Mucosa of descending colon (tissue), 3 donors: ENCODE measurements around the gene TEDC2. TPM values are rescaled to one million over a fixed set of nuclear protein-coding genes. Genes with fewer than 3 reads are reported as not detected.

Experiments used
- ATAC-seq: fragments of 200-7000 bp; cut with Tn5 transposase; one replicate; pipeline ENCODE4 v1.9.1; 2020; ENCODE audit warnings: mild to moderate bottlenecking, moderate library complexity
- DNase-seq, 3 donors: peaks; one replicate each; pipeline ENCODE4 v3.0.0-alpha.2; 2020
- H3K36me3 ChIP-seq: fragments of 200-600 bp; one replicate; pipeline ENCODE4 v1.8.0; 2021; ENCODE audit warnings: low read depth, mild to moderate bottlenecking
- H3K4me1 ChIP-seq: fragments of 200-600 bp; one replicate; pipeline ENCODE4 v1.8.0; 2021; ENCODE audit warnings: low read depth, mild to moderate bottlenecking
- H3K4me3 ChIP-seq: fragments of 200-600 bp; one replicate; pipeline ENCODE4 v1.8.0; 2021; ENCODE audit warnings: mild to moderate bottlenecking
- H3K9me3 ChIP-seq: fragments of 200-600 bp; one replicate; pipeline ENCODE4 v1.8.0; 2021; ENCODE audit warnings: mild to moderate bottlenecking
- intact Hi-C, 2 donors: fragments of 100-400 bp; cut with DNase I in 1 of 2; cut with micrococcal nuclease in 1 of 2; formaldehyde crosslinking; loops; one replicate each; pipeline versions ENCODE4 v1.11.0 to v1.11.1; 2022; cut with DNase I, micrococcal nuclease
- total RNA-seq, 3 donors: library from RNA; stranded (reverse); fragmentation: NEBNext Ultra II Directional in 2 of 3; extraction: Animal tissue kit (Norgen Biotek cat#: 25700) in 2 of 3; gene quantifications; one replicate each; pipeline versions ENCODE4 v1.2.1 to v1.2.4, GENCODE V29; 2021 to 2023
- TF ChIP-seq, protein P1 (sequence below): fragments of 200-600 bp; IDR thresholded peaks from one replicate; pipeline ENCODE4 v1.8.0; 2022; ENCODE audit warnings: antibody characterized with exemption, mild to moderate bottlenecking
- donor health status: DM: no; HTN: no; CAD: no; lungs with moderate emphysema.
- donor health status: DM: no; HTN: no; CAD: no.
- donor health status: DM: no; HTN: yes; CAD: no.

Gene TEDC2
- total RNA-seq, 3 donors from 2014 or later: 1.1 to 5.5 (median 2.8) TPM

GRCh38 chr16:2474877-2475412 lies 15.0 kb downstream of the TEDC2 start, which contains the start of gene TBC1D24:
TSS of gene TBC1D24 (plus strand) at chr16:2475127. CDS start at chr16:2496149, 21,022 bp downstream.
- intact Hi-C loops: no loop called here
- ATAC-seq (peak; percentile 88), DNase-seq (peak; percentile 87 to 94 (median 90))
- H3K9me3 ChIP-seq: no peaks in the 10 kb centered on the region
- TF ChIP-seq, protein P1, sequence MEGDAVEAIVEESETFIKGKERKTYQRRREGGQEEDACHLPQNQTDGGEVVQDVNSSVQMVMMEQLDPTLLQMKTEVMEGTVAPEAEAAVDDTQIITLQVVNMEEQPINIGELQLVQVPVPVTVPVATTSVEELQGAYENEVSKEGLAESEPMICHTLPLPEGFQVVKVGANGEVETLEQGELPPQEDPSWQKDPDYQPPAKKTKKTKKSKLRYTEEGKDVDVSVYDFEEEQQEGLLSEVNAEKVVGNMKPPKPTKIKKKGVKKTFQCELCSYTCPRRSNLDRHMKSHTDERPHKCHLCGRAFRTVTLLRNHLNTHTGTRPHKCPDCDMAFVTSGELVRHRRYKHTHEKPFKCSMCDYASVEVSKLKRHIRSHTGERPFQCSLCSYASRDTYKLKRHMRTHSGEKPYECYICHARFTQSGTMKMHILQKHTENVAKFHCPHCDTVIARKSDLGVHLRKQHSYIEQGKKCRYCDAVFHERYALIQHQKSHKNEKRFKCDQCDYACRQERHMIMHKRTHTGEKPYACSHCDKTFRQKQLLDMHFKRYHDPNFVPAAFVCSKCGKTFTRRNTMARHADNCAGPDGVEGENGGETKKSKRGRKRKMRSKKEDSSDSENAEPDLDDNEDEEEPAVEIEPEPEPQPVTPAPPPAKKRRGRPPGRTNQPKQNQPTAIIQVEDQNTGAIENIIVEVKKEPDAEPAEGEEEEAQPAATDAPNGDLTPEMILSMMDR: no peak
- H3K36me3 ChIP-seq: no peaks in the 10 kb centered on the region
- peaks cover 24% of the 10 kb centered on the region for H3K4me1 ChIP-seq
- peak within 1 kb of the TSS; percentile 54 for H3K4me3 ChIP-seq

DNA sequence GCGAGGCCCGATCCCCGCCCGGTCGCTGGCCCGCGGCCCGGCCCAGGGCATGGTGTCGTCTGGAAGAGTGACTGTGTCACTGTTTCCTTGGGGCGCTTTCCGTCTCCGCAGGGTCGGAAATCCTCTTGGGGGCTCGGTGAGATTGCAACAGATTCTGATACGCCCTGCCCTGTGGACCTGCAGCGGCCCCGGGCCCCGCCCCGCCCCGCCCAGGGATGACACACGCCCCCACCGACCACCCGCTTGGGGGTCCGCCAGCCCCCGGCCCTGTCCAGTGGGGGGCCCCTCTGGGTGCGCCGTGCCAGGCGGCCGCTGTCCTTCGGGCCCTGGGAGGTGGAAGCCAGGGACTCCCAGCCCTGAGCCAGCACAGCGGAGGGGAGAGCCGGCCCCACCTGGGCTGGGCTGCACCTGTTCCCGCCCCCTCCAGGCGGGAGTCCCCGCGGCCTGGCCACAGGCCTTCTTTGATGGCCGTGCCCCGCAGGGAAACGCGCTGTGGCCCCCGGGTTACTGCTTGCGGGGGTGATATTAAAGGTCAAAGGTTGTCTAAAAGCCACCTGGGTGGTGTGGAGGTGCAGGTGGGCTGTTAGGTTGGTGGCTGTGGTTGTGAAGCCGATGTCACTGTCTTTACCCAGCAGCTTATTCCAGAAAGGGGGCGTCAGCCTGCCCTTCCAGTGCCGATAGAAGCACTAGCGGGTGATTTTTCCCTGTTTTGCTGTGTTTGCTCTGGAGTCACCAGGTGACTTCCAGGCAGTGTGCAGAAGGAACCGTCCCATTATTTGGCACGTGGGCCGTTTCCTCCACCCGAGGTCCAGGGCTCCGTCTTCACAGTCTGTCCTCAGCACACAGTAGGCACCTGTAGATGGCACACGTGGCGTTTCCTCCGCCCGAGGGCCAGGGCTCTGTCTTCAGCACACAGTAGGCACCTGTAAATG lies 15.8 kb downstream of the TEDC2 start:
- Histone ChIP-seq H3K36me3 (no peaks in the 10 kb centered on the region), H3K9me3 (no peaks in the 10 kb centered on the region), H3K4me3 (peak overlapping the region; percentile 54), H3K4me1 (peaks cover 26% of the 10 kb centered on the region)
- peak; percentile 47 for ATAC-seq
- TF ChIP-seq, protein P1: no peak
- DNase-seq: peak; percentile 35 to 69 (median 65)
- intact Hi-C loops: no loop called here

DNA sequence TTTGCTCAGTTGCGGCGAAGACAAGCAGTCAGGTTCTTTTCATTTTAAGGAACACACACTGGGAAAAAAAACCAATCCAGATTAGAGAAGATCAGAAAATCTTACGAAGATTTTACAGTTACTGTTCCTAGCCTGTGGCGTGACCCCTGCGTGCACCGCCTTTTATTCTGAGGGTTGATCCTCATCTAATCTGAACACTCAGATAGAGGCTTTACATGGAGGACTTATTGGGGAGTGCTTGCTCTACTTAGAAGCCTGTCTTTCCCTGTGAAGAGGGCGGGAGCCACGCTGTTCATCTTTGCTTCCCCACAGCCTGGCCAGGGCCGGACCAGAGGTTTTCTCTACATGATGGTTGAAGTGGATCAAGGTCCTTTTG lies 16.4 kb downstream of the TEDC2 start:
- TF ChIP-seq, protein P1: no peak
- no peak for DNase-seq
- ATAC-seq: no peak
- Histone ChIP-seq H3K36me3 (no peaks in the 10 kb centered on the region), H3K4me3 (no peak overlapping the region), H3K4me1 (peaks cover 25% of the 10 kb centered on the region), H3K9me3 (no peaks in the 10 kb centered on the region)
- intact Hi-C loops: no loop called here

DNA sequence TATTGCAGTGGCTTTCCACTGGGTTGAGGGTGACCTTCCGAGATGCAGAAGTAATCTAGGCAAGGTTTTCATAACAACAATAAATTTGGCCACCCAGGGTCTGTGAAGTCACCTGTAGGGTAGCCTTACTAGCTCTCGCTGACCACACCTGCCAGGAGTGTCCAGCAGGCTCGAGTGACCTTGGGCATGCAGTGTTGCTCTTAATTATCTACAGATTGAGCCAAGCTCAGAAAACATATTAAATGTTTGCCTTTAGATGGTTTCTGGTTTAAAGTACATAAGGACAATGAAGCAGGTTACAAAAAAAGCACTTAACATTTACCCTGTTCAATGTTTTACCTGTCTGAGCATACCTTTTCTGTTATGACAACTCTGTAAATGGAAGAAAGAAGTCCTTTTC lies 16.8 kb downstream of the TEDC2 start:
- intact Hi-C loops: no loop called here
- no peak for ATAC-seq
- H3K4me3 ChIP-seq: no peak overlapping the region

GRCh38 chr16:2477327-2477726 lies 17.4 kb downstream of the TEDC2 start:
- DNase-seq (no peak), ATAC-seq (no peak)
- intact Hi-C loops: no loop called here
- no peaks in the 10 kb centered on the region for H3K36me3 ChIP-seq
- H3K4me3 ChIP-seq: no peak overlapping the region
- no peaks in the 10 kb centered on the region for H3K9me3 ChIP-seq
- peaks cover 24% of the 10 kb centered on the region for H3K4me1 ChIP-seq
- TF ChIP-seq, protein P1: no peak

More for the DNA sequence above, 16.8 kb downstream of the TEDC2 start:
- Histone ChIP-seq H3K9me3 (no peaks in the 10 kb centered on the region), H3K36me3 (no peaks in the 10 kb centered on the region), H3K4me1 (peaks cover 25% of the 10 kb centered on the region)
- DNase-seq: no peak
- TF ChIP-seq, protein P1: no peak
